CD14-positive monocyte (primary cell): ENCODE results near the gene SRRM3. TPM values are rescaled to one million over a fixed set of nuclear protein-coding genes. Genes with fewer than 3 reads are reported as not detected.

ENCODE experiments used
- DNase-seq, 3 donors: peaks; one replicate each; pipeline ENCODE4 v3.0.0-alpha.2; 2011 to 2022
- H2AFZ ChIP-seq: 2 replicates; pipeline ENCODE4 v1.6.0; 2012; ENCODE audit warnings: mild to moderate bottlenecking, low read depth, low read length, inconsistent platforms; ENCODE audit not compliant: insufficient read depth, poor library complexity, severe bottlenecking
- H3K27ac ChIP-seq, 2 donors: 1 replicate in 1 of 2; 2 replicates in 1 of 2; pipeline ENCODE4 v1.5.1; 2012 to 2013; ENCODE audit warnings: low read length in 2 of 2, control low read depth in 1 of 2, inconsistent platforms in 1 of 2, low read depth in 1 of 2, mild to moderate bottlenecking in 1 of 2
- H3K27me3 ChIP-seq, 2 donors: one replicate each; pipeline versions ENCODE4 v1.6.0 to v1.6.1; 2011 to 2013; ENCODE audit warnings: low read length in 2 of 2; ENCODE audit not compliant: control insufficient read depth in 2 of 2, insufficient read depth in 2 of 2
- H3K36me3 ChIP-seq, 2 donors: replicated peaks in 1 of 2; 1 replicate in 1 of 2; 2 replicates in 1 of 2; pipeline versions ENCODE4 v1.5.1 to v1.6.1; 2012 to 2013; ENCODE audit warnings: low read length in 2 of 2, control low read depth in 1 of 2, inconsistent platforms in 1 of 2, mild to moderate bottlenecking in 1 of 2; ENCODE audit not compliant: insufficient read depth in 2 of 2, control insufficient read depth in 1 of 2
- H3K4me1 ChIP-seq, 2 donors: 1 replicate in 1 of 2; 2 replicates in 1 of 2; pipeline versions ENCODE4 v1.5.1 to v1.6.1; 2012 to 2013; ENCODE audit warnings: low read length in 2 of 2, control low read depth in 1 of 2, inconsistent platforms in 1 of 2, mild to moderate bottlenecking in 1 of 2, moderate library complexity in 1 of 2; ENCODE audit not compliant: insufficient read depth in 2 of 2, control insufficient read depth in 1 of 2
- H3K4me2 ChIP-seq: replicated peaks from 2 replicates; pipeline ENCODE3; 2012; ENCODE audit warnings: low read length, moderate library complexity, mild to moderate bottlenecking; ENCODE audit not compliant: poor library complexity, severe bottlenecking; ENCODE audit errors: extremely low read depth
- H3K4me3 ChIP-seq, 3 experiments: fragments of 200-600 bp in 1 of 3; sonication (generic) in 1 of 3; replicated peaks in 1 of 3; 1 replicate in 2 of 3; 2 replicates in 1 of 3; pipeline ENCODE4 v1.5.1; 2011 to 2013; ENCODE audit warnings: low read length in 3 of 3, mild to moderate bottlenecking in 3 of 3, control low read depth in 2 of 3, low read depth in 2 of 3, inconsistent platforms in 1 of 3, moderate library complexity in 1 of 3
- H3K79me2 ChIP-seq: 2 replicates; pipeline ENCODE4 v1.6.0; 2012; ENCODE audit warnings: mild to moderate bottlenecking, control low read depth, inconsistent platforms, low read length, moderate library complexity; ENCODE audit not compliant: insufficient read depth
- H3K9ac ChIP-seq: 2 replicates; pipeline ENCODE4 v1.6.0; 2017; ENCODE audit warnings: low read length, mild to moderate bottlenecking; ENCODE audit not compliant: insufficient read depth, poor library complexity, severe bottlenecking
- H3K9me3 ChIP-seq, 2 donors: replicated peaks in 1 of 2; 1 replicate in 1 of 2; 2 replicates in 1 of 2; pipeline versions ENCODE4 v1.5.1 to v1.6.1; 2012 to 2013; ENCODE audit warnings: low read length in 2 of 2, control low read depth in 1 of 2; ENCODE audit not compliant: control insufficient read depth in 1 of 2, insufficient read depth in 1 of 2
- H4K20me1 ChIP-seq: 2 replicates; pipeline ENCODE4 v1.6.0; 2012; ENCODE audit warnings: mild to moderate bottlenecking, low read length, control low read depth, moderate library complexity; ENCODE audit not compliant: insufficient read depth
- H3K27ac Mint-ChIP-seq, 7 donors: one replicate each; pipeline ENCODE4 v1.8.0; 2020; ENCODE audit warnings: mild to moderate bottlenecking in 7 of 7, mixed read lengths in 7 of 7, moderate library complexity in 6 of 7, inconsistent platforms in 2 of 7
- H3K27me3 Mint-ChIP-seq, 3 donors: one replicate each; pipeline ENCODE4 v1.8.0; 2021 to 2022; ENCODE audit warnings: low read depth in 3 of 3, mild to moderate bottlenecking in 3 of 3, mixed read lengths in 3 of 3, moderate library complexity in 3 of 3, inconsistent platforms in 1 of 3
- H3K36me3 Mint-ChIP-seq, 2 donors: one replicate each; pipeline ENCODE4 v1.8.0; 2020; ENCODE audit warnings: mixed read lengths in 2 of 2, inconsistent platforms in 1 of 2, mild to moderate bottlenecking in 1 of 2
- H3K4me1 Mint-ChIP-seq: one replicate; pipeline ENCODE4 v1.8.0; 2020; ENCODE audit warnings: mild to moderate bottlenecking, mixed read lengths
- H3K4me3 Mint-ChIP-seq, 2 donors: one replicate each; pipeline ENCODE4 v1.8.0; 2020; ENCODE audit warnings: mild to moderate bottlenecking in 2 of 2, mixed read lengths in 2 of 2, moderate library complexity in 1 of 2
- H3K9me3 Mint-ChIP-seq, 7 donors: one replicate each; pipeline ENCODE4 v1.8.0; 2020 to 2022; ENCODE audit warnings: mixed read lengths in 7 of 7, mild to moderate bottlenecking in 6 of 7, moderate library complexity in 6 of 7, inconsistent platforms in 2 of 7
- WGBS: methylation state at CpG from one replicate; pipeline ENCODE4 v1.1.5; 2013; ENCODE audit warnings: missing lambda C conversion rate; ENCODE audit not compliant: insufficient coverage; 5-methylcytosine and 5-hydroxymethylcytosine counted together
- intact Hi-C, 2 donors: fragments of 100-400 bp; cut with micrococcal nuclease; formaldehyde crosslinking; loops; one replicate each; pipeline versions ENCODE4 v1.15.0 to v1.15.1; 2023
- polyA plus RNA-seq, 3 donors: library from polyadenylated mRNA; depleted of rRNA in 1 of 3; unstranded in 2 of 3; stranded (reverse) in 1 of 3; fragments of 300-500 nt in 2 of 3; fragments of >200 nt in 1 of 3; fragmentation: Illumina TruSeq in 2 of 3; gene quantifications; 1 replicate in 2 of 3; 2 replicates in 1 of 3; pipeline ENCODE4 v1.2.3, GENCODE V29; 2012 to 2021
- TF ChIP-seq, protein P1 (sequence below): fragments of 200-600 bp; IDR thresholded peaks from one replicate; pipeline ENCODE4 v1.8.0; 2022; ENCODE audit warnings: antibody characterized with exemption, mild to moderate bottlenecking

Gene SRRM3
- polyA plus RNA-seq, 3 donors: not detected

DNA sequence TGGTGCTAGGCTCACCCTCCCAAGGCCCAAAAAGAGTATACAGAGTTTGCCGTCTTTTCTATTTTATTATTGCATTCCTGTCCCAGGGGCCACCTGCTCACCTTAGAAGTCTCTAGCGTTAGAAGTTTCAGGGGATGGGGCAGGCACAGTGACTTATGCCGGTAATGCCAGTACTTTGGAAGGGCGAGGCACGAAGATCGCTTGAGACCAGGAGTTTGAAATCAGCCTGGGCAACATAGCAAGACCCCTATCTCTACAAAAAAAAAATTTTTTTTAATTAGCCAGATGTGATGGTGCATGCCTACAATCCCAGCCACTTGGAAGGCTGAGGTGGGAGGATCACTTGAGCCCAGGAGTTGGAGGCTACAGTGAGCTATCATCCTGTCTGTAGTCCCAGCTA lies 70.4 kb downstream of the SRRM3 start:
- Mint-ChIP-seq H3K4me3 (no peak overlapping the region), H3K27ac (no peak overlapping the region), H3K36me3 (no peaks in the 10 kb centered on the region), H3K27me3 (peaks cover 33 to 65% (median 40%) of the 10 kb centered on the region in 3 donors), H3K9me3 (no peaks in the 10 kb centered on the region), H3K4me1 (peaks cover 5% of the 10 kb centered on the region)
- 100% methylated on average over 1 of the region's 6 CpGs for WGBS
- Histone ChIP-seq H3K9me3 (no peaks in the 10 kb centered on the region), H3K27ac (no peak overlapping the region), H4K20me1 (no peaks in the 10 kb centered on the region), H3K4me3 (no peak overlapping the region), H3K79me2 (no peaks in the 10 kb centered on the region), H3K36me3 (no peaks in the 10 kb centered on the region), H3K27me3 (peaks cover 0 to 28% of the 10 kb centered on the region in 2 donors), H3K9ac (no peak overlapping the region), H3K4me1 (peaks cover 0 to 2% of the 10 kb centered on the region in 2 donors), H3K4me2 (no peak overlapping the region), H2AFZ (no peak overlapping the region)
- TF ChIP-seq, protein P1, sequence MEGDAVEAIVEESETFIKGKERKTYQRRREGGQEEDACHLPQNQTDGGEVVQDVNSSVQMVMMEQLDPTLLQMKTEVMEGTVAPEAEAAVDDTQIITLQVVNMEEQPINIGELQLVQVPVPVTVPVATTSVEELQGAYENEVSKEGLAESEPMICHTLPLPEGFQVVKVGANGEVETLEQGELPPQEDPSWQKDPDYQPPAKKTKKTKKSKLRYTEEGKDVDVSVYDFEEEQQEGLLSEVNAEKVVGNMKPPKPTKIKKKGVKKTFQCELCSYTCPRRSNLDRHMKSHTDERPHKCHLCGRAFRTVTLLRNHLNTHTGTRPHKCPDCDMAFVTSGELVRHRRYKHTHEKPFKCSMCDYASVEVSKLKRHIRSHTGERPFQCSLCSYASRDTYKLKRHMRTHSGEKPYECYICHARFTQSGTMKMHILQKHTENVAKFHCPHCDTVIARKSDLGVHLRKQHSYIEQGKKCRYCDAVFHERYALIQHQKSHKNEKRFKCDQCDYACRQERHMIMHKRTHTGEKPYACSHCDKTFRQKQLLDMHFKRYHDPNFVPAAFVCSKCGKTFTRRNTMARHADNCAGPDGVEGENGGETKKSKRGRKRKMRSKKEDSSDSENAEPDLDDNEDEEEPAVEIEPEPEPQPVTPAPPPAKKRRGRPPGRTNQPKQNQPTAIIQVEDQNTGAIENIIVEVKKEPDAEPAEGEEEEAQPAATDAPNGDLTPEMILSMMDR: no peak
- no peak for DNase-seq
- intact Hi-C loops: no loop called here

DNA sequence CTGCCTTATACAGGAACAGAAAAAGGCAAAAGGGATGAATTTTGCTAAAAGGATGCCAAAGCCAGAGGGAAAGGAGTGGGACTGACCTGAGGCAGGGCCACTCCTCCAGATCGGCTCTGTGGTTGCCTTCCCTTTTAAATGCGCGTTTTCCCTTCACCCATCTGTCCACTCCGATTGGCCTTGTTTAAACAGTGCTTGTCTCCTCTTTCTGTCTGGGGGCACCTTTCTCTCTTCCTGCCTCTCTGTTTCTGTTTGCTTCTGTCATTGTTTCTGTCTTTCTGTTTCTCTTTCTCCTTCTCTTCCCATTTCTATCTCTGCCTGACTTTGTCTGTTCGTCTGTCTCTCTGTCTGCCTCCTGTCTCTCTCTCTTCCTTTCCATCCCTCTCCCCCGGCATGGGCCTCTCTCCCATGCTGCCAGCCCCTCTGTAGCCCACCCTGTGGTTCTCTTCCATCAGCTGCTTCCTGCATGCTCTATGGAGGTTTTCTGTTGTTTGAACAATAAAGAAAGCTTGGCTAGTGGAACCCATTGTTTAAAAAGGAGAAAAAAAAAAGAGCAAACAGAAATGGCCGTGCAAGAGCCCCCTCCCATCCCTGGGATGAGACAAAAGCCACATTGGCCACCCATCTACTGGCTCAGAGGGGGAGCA lies 71.3 kb downstream of the SRRM3 start:
- no peak overlapping the region for H3K27ac ChIP-seq
- Mint-ChIP-seq H3K27me3 (peaks cover 34 to 61% (median 39%) of the 10 kb centered on the region in 3 donors), H3K4me1 (peaks cover 5% of the 10 kb centered on the region), H3K4me3 (peak overlapping the region in 1 of 2 donors; percentile 26), H3K27ac (no peak overlapping the region), H3K36me3 (no peaks in the 10 kb centered on the region), H3K9me3 (no peaks in the 10 kb centered on the region)
- no peak overlapping the region for H3K9ac ChIP-seq
- peak overlapping the region; percentile 44 for H2AFZ ChIP-seq
- no peaks in the 10 kb centered on the region for H3K9me3 ChIP-seq
- TF ChIP-seq, protein P1: no peak
- H3K79me2 ChIP-seq: no peaks in the 10 kb centered on the region
- H3K4me2 ChIP-seq: no peak overlapping the region
- H3K4me3 ChIP-seq: no peak overlapping the region
- WGBS: 79% methylated on average over 3 of the region's 7 CpGs
- no peak for DNase-seq
- intact Hi-C loops: no loop called here
- no peaks in the 10 kb centered on the region for H3K36me3 ChIP-seq
- peaks cover 0 to 22% of the 10 kb centered on the region in 2 donors for H3K27me3 ChIP-seq
- H3K4me1 ChIP-seq: no peaks in the 10 kb centered on the region
- no peaks in the 10 kb centered on the region for H4K20me1 ChIP-seq
